A673 (cell line): ENCODE data around the gene CACNA2D3. TPM values are rescaled to one million over a fixed set of nuclear protein-coding genes. Genes with fewer than 3 reads are reported as not detected.

Experiments
- BruUV-seq: library from RNA; stranded (reverse); fragments of 400-500 nt; replicated peaks from 2 replicates; lab custom pipeline; 2021; lab: Mats Ljungman, UMichigan
- CTCF ChIA-PET: fragments of 300-600 bp; sonication (Branson Sonifier 250); formaldehyde crosslinking; loops from one replicate; lab custom pipeline; 2022; ENCODE audit warnings: antibody characterized with exemption; lab: Charles Lee
- POLR2A ChIA-PET: fragments of 300-600 bp; sonication (Branson Sonifier 250); formaldehyde crosslinking; loops from one replicate; lab custom pipeline; 2022; ENCODE audit warnings: antibody characterized with exemption; ENCODE audit not compliant: low non-redundant PET; lab: Charles Lee
- DNase-seq: peaks from one replicate; pipeline ENCODE4 v3.0.0-alpha.2; 2015; ENCODE audit warnings: low spot score
- H3K27ac ChIP-seq: fragments of 200-600 bp; sonication (generic); 2 replicates; pipeline ENCODE4 v1.5.1; 2016; ENCODE audit warnings: mixed run types, low read depth, mild to moderate bottlenecking, mixed read lengths, antibody characterized with exemption, low read length; ENCODE audit not compliant: poor library complexity, severe bottlenecking
- H3K27me3 ChIP-seq: fragments of 200-600 bp; sonication (generic); replicated peaks from 2 replicates; pipeline ENCODE4 v1.6.1; 2017; ENCODE audit warnings: mixed run types, low read depth, mild to moderate bottlenecking, mixed read lengths, antibody characterized with exemption, low read length; ENCODE audit not compliant: insufficient read depth, poor library complexity
- H3K36me3 ChIP-seq: fragments of 200-600 bp; sonication (generic); 2 replicates; pipeline ENCODE4 v1.6.1; 2016; ENCODE audit warnings: mixed run types, mild to moderate bottlenecking, mixed read lengths, antibody characterized with exemption, low read length; ENCODE audit not compliant: insufficient read depth, poor library complexity, severe bottlenecking
- H3K4me1 ChIP-seq: fragments of 200-600 bp; sonication (generic); 2 replicates; pipeline ENCODE4 v1.6.1; 2017; ENCODE audit warnings: mixed run types, mild to moderate bottlenecking, mixed read lengths, antibody characterized with exemption, low read length; ENCODE audit not compliant: insufficient read depth, poor library complexity, severe bottlenecking
- H3K4me3 ChIP-seq: fragments of 200-600 bp; sonication (generic); 2 replicates; pipeline ENCODE4 v1.5.1; 2016; ENCODE audit warnings: low read depth, mixed run types, mild to moderate bottlenecking, mixed read lengths, low read length; ENCODE audit not compliant: poor library complexity, severe bottlenecking
- H3K9me3 ChIP-seq: fragments of 200-600 bp; sonication (generic); 2 replicates; pipeline ENCODE4 v1.6.1; 2016; ENCODE audit warnings: mixed run types, low read depth, mild to moderate bottlenecking, mixed read lengths, antibody characterized with exemption, low read length; ENCODE audit not compliant: poor library complexity, severe bottlenecking
- EZH2 ChIP-seq: fragments of 200-600 bp; sonication (generic); IDR thresholded peaks from 2 replicates; pipeline ENCODE4 v1.6.1; 2017; ENCODE audit warnings: borderline replicate concordance, low read depth, mild to moderate bottlenecking, mixed read lengths, antibody characterized with exemption, low read length; ENCODE audit not compliant: poor library complexity, severe bottlenecking
- intact Hi-C: fragments of 100-400 bp; cut with micrococcal nuclease; formaldehyde crosslinking; loops from one replicate; pipeline ENCODE4 v1.10.0; 2022; ENCODE audit not compliant: unreplicated experiment
- total RNA-seq: library from RNA; stranded (reverse); gene quantifications from 2 replicates; pipeline ENCODE4 v1.2.3, GENCODE V29; 2021
- TF ChIP-seq, protein P1 (sequence below): fragments of 300-800, 200-600 bp; sonication (generic); conservative IDR thresholded peaks from 2 replicates; pipeline ENCODE4 v1.5.1; 2017; ENCODE audit warnings: low read depth, mild to moderate bottlenecking, antibody characterized with exemption, low read length, moderate library complexity, mixed read lengths

Gene CACNA2D3
- total RNA-seq, 1 experiment from 2014 or later, result not detected

DNA sequence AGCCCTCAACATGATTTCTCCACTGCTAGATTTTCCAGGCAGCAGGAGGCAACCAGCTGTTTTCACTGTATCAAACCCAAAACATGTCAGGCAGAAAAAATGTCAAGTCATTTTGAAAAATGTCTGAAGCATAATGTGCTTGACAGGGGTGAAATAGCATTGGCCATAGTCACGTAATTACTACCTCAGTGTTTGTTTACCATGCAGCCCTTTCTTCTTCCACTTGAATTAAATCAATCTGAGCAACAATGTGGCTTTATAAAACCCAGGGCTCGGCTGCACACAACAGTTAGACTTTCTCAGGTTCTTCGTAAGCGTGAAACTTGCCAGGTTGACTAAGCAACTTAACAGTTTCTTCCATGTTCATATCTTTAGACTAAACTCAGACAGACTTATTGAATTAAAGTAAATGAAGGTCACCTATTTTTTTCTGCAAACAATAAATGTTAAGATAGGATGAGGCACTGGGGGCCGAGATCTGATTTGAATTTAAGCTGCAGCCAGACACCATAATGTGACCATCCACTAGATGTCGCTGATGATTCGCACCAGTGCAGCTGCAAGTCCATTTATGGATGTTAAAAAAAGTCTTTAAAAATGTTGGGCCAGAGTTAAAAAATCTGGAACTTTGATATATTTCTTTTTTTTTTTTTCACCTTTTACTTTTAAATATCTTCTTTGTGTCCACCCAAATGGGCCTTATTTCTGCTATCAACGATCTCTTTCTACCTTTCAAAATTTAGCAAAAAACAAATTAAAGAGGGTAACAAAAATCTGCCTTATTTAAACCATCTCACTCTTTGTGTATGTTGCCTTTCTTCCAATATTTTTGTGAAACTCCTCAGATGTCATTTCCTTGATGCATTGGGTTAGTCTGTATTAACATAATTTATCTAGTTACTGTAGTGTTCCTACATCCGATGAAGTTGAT lies 305.9 kb downstream of the CACNA2D3 start:
- Histone ChIP-seq H3K27ac (no peak overlapping the region), H3K27me3 (no peaks in the 10 kb centered on the region), H3K9me3 (no peaks in the 10 kb centered on the region), H3K4me1 (no peaks in the 10 kb centered on the region), H3K36me3 (no peaks in the 10 kb centered on the region), H3K4me3 (no peak overlapping the region)
- DNase-seq, result peak; percentile 45
- intact Hi-C loops, result loop anchor here (10.0 kb wide), 2 partner anchors 427 to 493 kb away; no protein-coding TSS in a partner anchor
- POLR2A ChIA-PET, result no interaction called here
- no TSS peak for BruUV-seq
- CTCF ChIA-PET, result interaction anchor here (0.7 to 1.0 kb wide), 4 partner anchors 148 to 1319 kb away, joined by 3 to 5 read pairs (median 4); no protein-coding TSS in a partner anchor
- TF ChIP-seq, protein P1, sequence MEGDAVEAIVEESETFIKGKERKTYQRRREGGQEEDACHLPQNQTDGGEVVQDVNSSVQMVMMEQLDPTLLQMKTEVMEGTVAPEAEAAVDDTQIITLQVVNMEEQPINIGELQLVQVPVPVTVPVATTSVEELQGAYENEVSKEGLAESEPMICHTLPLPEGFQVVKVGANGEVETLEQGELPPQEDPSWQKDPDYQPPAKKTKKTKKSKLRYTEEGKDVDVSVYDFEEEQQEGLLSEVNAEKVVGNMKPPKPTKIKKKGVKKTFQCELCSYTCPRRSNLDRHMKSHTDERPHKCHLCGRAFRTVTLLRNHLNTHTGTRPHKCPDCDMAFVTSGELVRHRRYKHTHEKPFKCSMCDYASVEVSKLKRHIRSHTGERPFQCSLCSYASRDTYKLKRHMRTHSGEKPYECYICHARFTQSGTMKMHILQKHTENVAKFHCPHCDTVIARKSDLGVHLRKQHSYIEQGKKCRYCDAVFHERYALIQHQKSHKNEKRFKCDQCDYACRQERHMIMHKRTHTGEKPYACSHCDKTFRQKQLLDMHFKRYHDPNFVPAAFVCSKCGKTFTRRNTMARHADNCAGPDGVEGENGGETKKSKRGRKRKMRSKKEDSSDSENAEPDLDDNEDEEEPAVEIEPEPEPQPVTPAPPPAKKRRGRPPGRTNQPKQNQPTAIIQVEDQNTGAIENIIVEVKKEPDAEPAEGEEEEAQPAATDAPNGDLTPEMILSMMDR, result peak; percentile 73
- no peak for TF ChIP-seq EZH2

DNA sequence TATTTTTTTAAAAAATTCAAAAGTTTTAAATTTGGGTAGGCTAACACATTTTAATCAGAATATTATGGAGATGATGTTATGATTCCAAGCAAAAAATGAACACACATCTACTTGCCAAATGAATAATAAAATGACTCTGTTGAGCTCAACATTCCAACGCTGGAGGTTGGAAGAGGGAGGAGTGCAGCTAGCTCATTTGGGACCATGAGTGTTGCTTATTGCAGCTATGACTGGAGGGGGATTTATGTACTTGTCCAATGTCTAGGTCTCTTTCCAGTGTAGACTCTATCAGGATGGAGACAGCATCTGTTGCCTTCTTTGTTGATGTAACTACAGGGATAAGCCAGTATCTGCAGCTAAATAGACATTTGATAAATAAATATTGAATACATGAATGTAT lies 310.6 kb downstream of the CACNA2D3 start:
- no peak overlapping the region for H3K27ac ChIP-seq
- no peak for DNase-seq
- no peaks in the 10 kb centered on the region for H3K9me3 ChIP-seq
- ChIA-PET CTCF (no interaction called here), POLR2A (no interaction called here)
- BruUV-seq, result no TSS peak
- no peak overlapping the region for H3K4me3 ChIP-seq
- no peaks in the 10 kb centered on the region for H3K27me3 ChIP-seq
- H3K4me1 ChIP-seq, result no peaks in the 10 kb centered on the region
- H3K36me3 ChIP-seq, result no peaks in the 10 kb centered on the region
- TF ChIP-seq, protein P1, result no peak
- no peak for TF ChIP-seq EZH2
- intact Hi-C loops, result loop anchor here (10.0 kb wide), 1 partner anchor 1822 kb away; no protein-coding TSS in a partner anchor

DNA sequence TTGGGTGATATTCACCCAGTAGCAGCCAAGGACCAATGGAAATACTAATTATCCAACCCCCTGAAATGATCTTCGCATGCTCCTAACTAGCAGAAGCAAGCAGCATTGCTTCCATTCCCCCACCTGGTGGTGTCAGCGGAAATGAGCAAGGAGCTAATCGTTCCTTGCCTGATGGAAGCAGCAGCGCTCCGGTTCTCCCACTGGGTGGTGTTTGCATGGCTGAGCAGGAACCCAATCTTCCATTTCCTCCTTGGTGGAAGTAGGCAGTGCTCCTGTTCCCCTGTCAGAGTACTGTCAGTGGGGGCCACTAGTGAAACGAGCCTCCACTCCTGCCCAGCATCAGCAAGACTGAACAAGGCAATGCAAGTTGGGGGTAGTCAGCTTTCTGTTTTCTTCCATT lies 311.5 kb downstream of the CACNA2D3 start:
- TF ChIP-seq, protein P1, result peak; percentile 41
- TF ChIP-seq EZH2, result no peak
- H3K36me3 ChIP-seq, result no peaks in the 10 kb centered on the region
- ChIA-PET CTCF (no interaction called here), POLR2A (no interaction called here)
- peak; percentile 42 for DNase-seq
- H3K27me3 ChIP-seq, result no peaks in the 10 kb centered on the region
- no peak overlapping the region for H3K4me3 ChIP-seq
- no peak overlapping the region for H3K27ac ChIP-seq
- no peaks in the 10 kb centered on the region for H3K9me3 ChIP-seq
- no TSS peak for BruUV-seq
- intact Hi-C loops, result loop anchor here (10.0 kb wide), 1 partner anchor 1821 kb away; no protein-coding TSS in a partner anchor
- no peaks in the 10 kb centered on the region for H3K4me1 ChIP-seq
